ENCODE results near the gene GNB5. TPM values are rescaled to one million over a fixed set of nuclear protein-coding genes. Genes with fewer than 3 reads are reported as not detected.

Gene GNB5
- total and polyA plus RNA-seq, 2 of the 13 experiments (the other 11 are each of a cell fraction or from before 2014, with no cell fraction given): 13.7 to 14.4 TPM

DNA sequence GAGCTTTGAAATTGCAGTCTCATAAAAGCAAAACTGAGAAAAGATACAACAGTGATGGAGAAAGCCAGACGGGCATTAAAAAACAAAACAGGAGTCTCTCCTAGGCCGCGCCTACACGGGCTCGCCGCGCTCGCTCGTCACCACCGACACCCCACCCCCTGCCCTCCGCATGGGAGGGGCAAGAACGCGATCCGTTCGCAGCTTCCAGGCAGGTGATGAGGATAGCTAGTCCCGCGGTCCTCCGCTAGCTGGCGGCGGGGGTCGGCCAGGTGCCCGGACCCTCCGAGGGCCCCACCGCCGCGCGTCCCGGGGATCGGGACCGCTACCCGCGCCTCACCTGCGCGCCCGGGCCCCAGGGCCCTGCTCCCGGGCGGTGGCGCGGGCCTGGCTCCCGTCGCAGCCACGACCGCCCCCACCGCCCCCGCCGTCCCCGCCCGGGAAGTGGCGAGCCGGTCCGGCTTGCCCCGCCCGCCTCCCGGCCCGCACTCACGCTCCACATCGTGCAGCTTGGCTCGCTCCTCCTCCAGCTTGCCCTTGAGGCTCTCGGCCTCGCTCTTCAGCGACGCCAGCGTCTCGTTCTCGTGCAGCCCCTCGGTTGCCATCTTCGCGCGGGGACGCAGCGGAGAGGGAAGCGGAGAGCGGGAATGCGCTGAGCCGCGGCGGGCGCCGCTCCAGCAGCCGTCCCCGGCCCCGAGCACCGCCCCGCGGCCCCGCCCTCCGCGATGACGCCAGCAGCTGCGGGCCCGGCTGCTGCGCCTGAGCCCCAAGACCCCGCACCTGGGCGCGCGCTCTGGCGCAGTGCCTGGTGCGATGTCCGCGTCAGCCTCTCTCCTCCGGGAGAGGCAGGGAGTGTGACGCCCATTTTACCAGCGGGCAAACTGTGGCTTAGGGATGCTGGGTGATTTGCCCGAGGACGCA is 11.7 kb downstream of the GNB5 start (continued):
- TF ChIP-seq, protein P1, sequence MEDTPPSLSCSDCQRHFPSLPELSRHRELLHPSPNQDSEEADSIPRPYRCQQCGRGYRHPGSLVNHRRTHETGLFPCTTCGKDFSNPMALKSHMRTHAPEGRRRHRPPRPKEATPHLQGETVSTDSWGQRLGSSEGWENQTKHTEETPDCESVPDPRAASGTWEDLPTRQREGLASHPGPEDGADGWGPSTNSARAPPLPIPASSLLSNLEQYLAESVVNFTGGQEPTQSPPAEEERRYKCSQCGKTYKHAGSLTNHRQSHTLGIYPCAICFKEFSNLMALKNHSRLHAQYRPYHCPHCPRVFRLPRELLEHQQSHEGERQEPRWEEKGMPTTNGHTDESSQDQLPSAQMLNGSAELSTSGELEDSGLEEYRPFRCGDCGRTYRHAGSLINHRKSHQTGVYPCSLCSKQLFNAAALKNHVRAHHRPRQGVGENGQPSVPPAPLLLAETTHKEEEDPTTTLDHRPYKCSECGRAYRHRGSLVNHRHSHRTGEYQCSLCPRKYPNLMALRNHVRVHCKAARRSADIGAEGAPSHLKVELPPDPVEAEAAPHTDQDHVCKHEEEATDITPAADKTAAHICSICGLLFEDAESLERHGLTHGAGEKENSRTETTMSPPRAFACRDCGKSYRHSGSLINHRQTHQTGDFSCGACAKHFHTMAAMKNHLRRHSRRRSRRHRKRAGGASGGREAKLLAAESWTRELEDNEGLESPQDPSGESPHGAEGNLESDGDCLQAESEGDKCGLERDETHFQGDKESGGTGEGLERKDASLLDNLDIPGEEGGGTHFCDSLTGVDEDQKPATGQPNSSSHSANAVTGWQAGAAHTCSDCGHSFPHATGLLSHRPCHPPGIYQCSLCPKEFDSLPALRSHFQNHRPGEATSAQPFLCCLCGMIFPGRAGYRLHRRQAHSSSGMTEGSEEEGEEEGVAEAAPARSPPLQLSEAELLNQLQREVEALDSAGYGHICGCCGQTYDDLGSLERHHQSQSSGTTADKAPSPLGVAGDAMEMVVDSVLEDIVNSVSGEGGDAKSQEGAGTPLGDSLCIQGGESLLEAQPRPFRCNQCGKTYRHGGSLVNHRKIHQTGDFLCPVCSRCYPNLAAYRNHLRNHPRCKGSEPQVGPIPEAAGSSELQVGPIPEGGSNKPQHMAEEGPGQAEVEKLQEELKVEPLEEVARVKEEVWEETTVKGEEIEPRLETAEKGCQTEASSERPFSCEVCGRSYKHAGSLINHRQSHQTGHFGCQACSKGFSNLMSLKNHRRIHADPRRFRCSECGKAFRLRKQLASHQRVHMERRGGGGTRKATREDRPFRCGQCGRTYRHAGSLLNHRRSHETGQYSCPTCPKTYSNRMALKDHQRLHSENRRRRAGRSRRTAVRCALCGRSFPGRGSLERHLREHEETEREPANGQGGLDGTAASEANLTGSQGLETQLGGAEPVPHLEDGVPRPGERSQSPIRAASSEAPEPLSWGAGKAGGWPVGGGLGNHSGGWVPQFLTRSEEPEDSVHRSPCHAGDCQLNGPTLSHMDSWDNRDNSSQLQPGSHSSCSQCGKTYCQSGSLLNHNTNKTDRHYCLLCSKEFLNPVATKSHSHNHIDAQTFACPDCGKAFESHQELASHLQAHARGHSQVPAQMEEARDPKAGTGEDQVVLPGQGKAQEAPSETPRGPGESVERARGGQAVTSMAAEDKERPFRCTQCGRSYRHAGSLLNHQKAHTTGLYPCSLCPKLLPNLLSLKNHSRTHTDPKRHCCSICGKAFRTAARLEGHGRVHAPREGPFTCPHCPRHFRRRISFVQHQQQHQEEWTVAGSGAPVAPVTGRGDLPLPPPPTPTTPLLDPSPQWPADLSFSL (CRISPR knock-in tag; IDR thresholded peaks at IDR 0.05): no peak
- TF ChIP-seq ZFP1 (CRISPR knock-in tag; IDR thresholded peaks at IDR 0.05): no peak
- TF ChIP-seq KDM5B (CRISPR knock-in tag; IDR thresholded peaks at IDR 0.05; ENCODE audit: borderline replicate concordance): 0 out of 2 replicates have a peak, but pooled peaks have one; percentile 25
- TF ChIP-seq, protein P2, sequence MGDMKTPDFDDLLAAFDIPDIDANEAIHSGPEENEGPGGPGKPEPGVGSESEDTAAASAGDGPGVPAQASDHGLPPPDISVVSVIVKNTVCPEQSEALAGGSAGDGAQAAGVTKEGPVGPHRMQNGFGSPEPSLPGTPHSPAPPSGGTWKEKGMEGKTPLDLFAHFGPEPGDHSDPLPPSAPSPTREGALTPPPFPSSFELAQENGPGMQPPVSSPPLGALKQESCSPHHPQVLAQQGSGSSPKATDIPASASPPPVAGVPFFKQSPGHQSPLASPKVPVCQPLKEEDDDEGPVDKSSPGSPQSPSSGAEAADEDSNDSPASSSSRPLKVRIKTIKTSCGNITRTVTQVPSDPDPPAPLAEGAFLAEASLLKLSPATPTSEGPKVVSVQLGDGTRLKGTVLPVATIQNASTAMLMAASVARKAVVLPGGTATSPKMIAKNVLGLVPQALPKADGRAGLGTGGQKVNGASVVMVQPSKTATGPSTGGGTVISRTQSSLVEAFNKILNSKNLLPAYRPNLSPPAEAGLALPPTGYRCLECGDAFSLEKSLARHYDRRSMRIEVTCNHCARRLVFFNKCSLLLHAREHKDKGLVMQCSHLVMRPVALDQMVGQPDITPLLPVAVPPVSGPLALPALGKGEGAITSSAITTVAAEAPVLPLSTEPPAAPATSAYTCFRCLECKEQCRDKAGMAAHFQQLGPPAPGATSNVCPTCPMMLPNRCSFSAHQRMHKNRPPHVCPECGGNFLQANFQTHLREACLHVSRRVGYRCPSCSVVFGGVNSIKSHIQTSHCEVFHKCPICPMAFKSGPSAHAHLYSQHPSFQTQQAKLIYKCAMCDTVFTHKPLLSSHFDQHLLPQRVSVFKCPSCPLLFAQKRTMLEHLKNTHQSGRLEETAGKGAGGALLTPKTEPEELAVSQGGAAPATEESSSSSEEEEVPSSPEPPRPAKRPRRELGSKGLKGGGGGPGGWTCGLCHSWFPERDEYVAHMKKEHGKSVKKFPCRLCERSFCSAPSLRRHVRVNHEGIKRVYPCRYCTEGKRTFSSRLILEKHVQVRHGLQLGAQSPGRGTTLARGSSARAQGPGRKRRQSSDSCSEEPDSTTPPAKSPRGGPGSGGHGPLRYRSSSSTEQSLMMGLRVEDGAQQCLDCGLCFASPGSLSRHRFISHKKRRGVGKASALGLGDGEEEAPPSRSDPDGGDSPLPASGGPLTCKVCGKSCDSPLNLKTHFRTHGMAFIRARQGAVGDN (CRISPR knock-in tag; IDR thresholded peaks at IDR 0.05): peak; percentile 85
- TF ChIP-seq BORCS8-MEF2B (CRISPR knock-in tag; IDR thresholded peaks at IDR 0.05): peak; percentile 69; the same call in 1 of the 2 replicates
- TF ChIP-seq PPARG (CRISPR knock-in tag; conservative IDR thresholded peaks at IDR 0.05): no peak
- no peak for TF ChIP-seq MAFF (IDR thresholded peaks at IDR 0.05; ENCODE audit: low read depth, low read length)
- 0 out of 2 replicates have a peak, but pooled peaks have one; percentile 33 for TF ChIP-seq ZNF430 (CRISPR knock-in tag; IDR thresholded peaks at IDR 0.05)
- TF ChIP-seq POLR2AphosphoS5 (IDR thresholded peaks at IDR 0.05; ENCODE audit: low read depth, low read length): peak; percentile 52; the same call in 1 of the 2 replicates
- no peak for TF ChIP-seq ZNF331 (CRISPR knock-in tag; IDR thresholded peaks at IDR 0.05)
- peak; percentile 25; the same call in 1 of the 2 replicates for TF ChIP-seq FOSL2 (CRISPR knock-in tag; IDR thresholded peaks at IDR 0.05)
- TF ChIP-seq, protein P3, sequence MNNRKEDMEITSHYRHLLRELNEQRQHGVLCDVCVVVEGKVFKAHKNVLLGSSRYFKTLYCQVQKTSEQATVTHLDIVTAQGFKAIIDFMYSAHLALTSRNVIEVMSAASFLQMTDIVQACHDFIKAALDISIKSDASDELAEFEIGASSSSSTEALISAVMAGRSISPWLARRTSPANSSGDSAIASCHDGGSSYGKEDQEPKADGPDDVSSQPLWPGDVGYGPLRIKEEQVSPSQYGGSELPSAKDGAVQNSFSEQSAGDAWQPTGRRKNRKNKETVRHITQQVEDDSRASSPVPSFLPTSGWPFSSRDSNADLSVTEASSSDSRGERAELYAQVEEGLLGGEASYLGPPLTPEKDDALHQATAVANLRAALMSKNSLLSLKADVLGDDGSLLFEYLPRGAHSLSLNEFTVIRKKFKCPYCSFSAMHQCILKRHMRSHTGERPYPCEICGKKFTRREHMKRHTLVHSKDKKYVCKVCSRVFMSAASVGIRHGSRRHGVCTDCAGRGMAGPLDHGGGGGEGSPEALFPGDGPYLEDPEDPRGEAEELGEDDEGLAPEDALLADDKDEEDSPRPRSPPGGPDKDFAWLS (CRISPR knock-in tag; IDR thresholded peaks at IDR 0.05; ENCODE audit: borderline replicate concordance): 0 out of 2 replicates have a peak, but pooled peaks have one; percentile 57
- TF ChIP-seq, protein P4, sequence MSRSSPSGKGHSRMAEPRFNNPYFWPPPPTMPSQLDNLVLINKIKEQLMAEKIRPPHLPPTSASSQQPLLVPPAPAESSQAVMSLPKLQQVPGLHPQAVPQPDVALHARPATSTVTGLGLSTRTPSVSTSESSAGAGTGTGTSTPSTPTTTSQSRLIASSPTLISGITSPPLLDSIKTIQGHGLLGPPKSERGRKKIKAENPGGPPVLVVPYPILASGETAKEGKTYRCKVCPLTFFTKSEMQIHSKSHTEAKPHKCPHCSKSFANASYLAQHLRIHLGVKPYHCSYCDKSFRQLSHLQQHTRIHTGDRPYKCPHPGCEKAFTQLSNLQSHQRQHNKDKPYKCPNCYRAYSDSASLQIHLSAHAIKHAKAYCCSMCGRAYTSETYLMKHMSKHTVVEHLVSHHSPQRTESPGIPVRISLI (CRISPR knock-in tag; IDR thresholded peaks at IDR 0.05; ENCODE audit: borderline replicate concordance): peak; percentile 12; the same call in 1 of the 2 replicates

All from HepG2 (cell line).